CD14-positive monocyte (primary cell): Measurements from ENCODE around the gene AIRE. TPM values are rescaled to one million over a fixed set of nuclear protein-coding genes. Genes with fewer than 3 reads are reported as not detected.

Experiments
- DNase-seq, 3 donors: peaks; one replicate each; pipeline ENCODE4 v3.0.0-alpha.2; 2011 to 2022
- H2AFZ ChIP-seq: 2 replicates; pipeline ENCODE4 v1.6.0; 2012; ENCODE audit warnings: mild to moderate bottlenecking, low read depth, low read length, inconsistent platforms; ENCODE audit not compliant: insufficient read depth, poor library complexity, severe bottlenecking
- H3K27ac ChIP-seq, 2 donors: 1 replicate in 1 of 2; 2 replicates in 1 of 2; pipeline ENCODE4 v1.5.1; 2012 to 2013; ENCODE audit warnings: low read length in 2 of 2, control low read depth in 1 of 2, inconsistent platforms in 1 of 2, low read depth in 1 of 2, mild to moderate bottlenecking in 1 of 2
- H3K27me3 ChIP-seq, 2 donors: one replicate each; pipeline versions ENCODE4 v1.6.0 to v1.6.1; 2011 to 2013; ENCODE audit warnings: low read length in 2 of 2; ENCODE audit not compliant: control insufficient read depth in 2 of 2, insufficient read depth in 2 of 2
- H3K36me3 ChIP-seq, 2 donors: replicated peaks in 1 of 2; 1 replicate in 1 of 2; 2 replicates in 1 of 2; pipeline versions ENCODE4 v1.5.1 to v1.6.1; 2012 to 2013; ENCODE audit warnings: low read length in 2 of 2, control low read depth in 1 of 2, inconsistent platforms in 1 of 2, mild to moderate bottlenecking in 1 of 2; ENCODE audit not compliant: insufficient read depth in 2 of 2, control insufficient read depth in 1 of 2
- H3K4me1 ChIP-seq, 2 donors: 1 replicate in 1 of 2; 2 replicates in 1 of 2; pipeline versions ENCODE4 v1.5.1 to v1.6.1; 2012 to 2013; ENCODE audit warnings: low read length in 2 of 2, control low read depth in 1 of 2, inconsistent platforms in 1 of 2, mild to moderate bottlenecking in 1 of 2, moderate library complexity in 1 of 2; ENCODE audit not compliant: insufficient read depth in 2 of 2, control insufficient read depth in 1 of 2
- H3K4me2 ChIP-seq: replicated peaks from 2 replicates; pipeline ENCODE3; 2012; ENCODE audit warnings: low read length, moderate library complexity, mild to moderate bottlenecking; ENCODE audit not compliant: poor library complexity, severe bottlenecking; ENCODE audit errors: extremely low read depth
- H3K4me3 ChIP-seq, 3 experiments: fragments of 200-600 bp in 1 of 3; sonication (generic) in 1 of 3; replicated peaks in 1 of 3; 1 replicate in 2 of 3; 2 replicates in 1 of 3; pipeline ENCODE4 v1.5.1; 2011 to 2013; ENCODE audit warnings: low read length in 3 of 3, mild to moderate bottlenecking in 3 of 3, control low read depth in 2 of 3, low read depth in 2 of 3, inconsistent platforms in 1 of 3, moderate library complexity in 1 of 3
- H3K79me2 ChIP-seq: 2 replicates; pipeline ENCODE4 v1.6.0; 2012; ENCODE audit warnings: mild to moderate bottlenecking, control low read depth, inconsistent platforms, low read length, moderate library complexity; ENCODE audit not compliant: insufficient read depth
- H3K9ac ChIP-seq: 2 replicates; pipeline ENCODE4 v1.6.0; 2017; ENCODE audit warnings: low read length, mild to moderate bottlenecking; ENCODE audit not compliant: insufficient read depth, poor library complexity, severe bottlenecking
- H3K9me3 ChIP-seq, 2 donors: replicated peaks in 1 of 2; 1 replicate in 1 of 2; 2 replicates in 1 of 2; pipeline versions ENCODE4 v1.5.1 to v1.6.1; 2012 to 2013; ENCODE audit warnings: low read length in 2 of 2, control low read depth in 1 of 2; ENCODE audit not compliant: control insufficient read depth in 1 of 2, insufficient read depth in 1 of 2
- H4K20me1 ChIP-seq: 2 replicates; pipeline ENCODE4 v1.6.0; 2012; ENCODE audit warnings: mild to moderate bottlenecking, low read length, control low read depth, moderate library complexity; ENCODE audit not compliant: insufficient read depth
- H3K27ac Mint-ChIP-seq, 7 donors: one replicate each; pipeline ENCODE4 v1.8.0; 2020; ENCODE audit warnings: mild to moderate bottlenecking in 7 of 7, mixed read lengths in 7 of 7, moderate library complexity in 6 of 7, inconsistent platforms in 2 of 7
- H3K27me3 Mint-ChIP-seq, 3 donors: one replicate each; pipeline ENCODE4 v1.8.0; 2021 to 2022; ENCODE audit warnings: low read depth in 3 of 3, mild to moderate bottlenecking in 3 of 3, mixed read lengths in 3 of 3, moderate library complexity in 3 of 3, inconsistent platforms in 1 of 3
- H3K36me3 Mint-ChIP-seq, 2 donors: one replicate each; pipeline ENCODE4 v1.8.0; 2020; ENCODE audit warnings: mixed read lengths in 2 of 2, inconsistent platforms in 1 of 2, mild to moderate bottlenecking in 1 of 2
- H3K4me1 Mint-ChIP-seq: one replicate; pipeline ENCODE4 v1.8.0; 2020; ENCODE audit warnings: mild to moderate bottlenecking, mixed read lengths
- H3K4me3 Mint-ChIP-seq, 2 donors: one replicate each; pipeline ENCODE4 v1.8.0; 2020; ENCODE audit warnings: mild to moderate bottlenecking in 2 of 2, mixed read lengths in 2 of 2, moderate library complexity in 1 of 2
- H3K9me3 Mint-ChIP-seq, 7 donors: one replicate each; pipeline ENCODE4 v1.8.0; 2020 to 2022; ENCODE audit warnings: mixed read lengths in 7 of 7, mild to moderate bottlenecking in 6 of 7, moderate library complexity in 6 of 7, inconsistent platforms in 2 of 7
- WGBS: methylation state at CpG from one replicate; pipeline ENCODE4 v1.1.5; 2013; ENCODE audit warnings: missing lambda C conversion rate; ENCODE audit not compliant: insufficient coverage; 5-methylcytosine and 5-hydroxymethylcytosine counted together
- intact Hi-C, 2 donors: fragments of 100-400 bp; cut with micrococcal nuclease; formaldehyde crosslinking; loops; one replicate each; pipeline versions ENCODE4 v1.15.0 to v1.15.1; 2023
- polyA plus RNA-seq, 3 donors: library from polyadenylated mRNA; depleted of rRNA in 1 of 3; unstranded in 2 of 3; stranded (reverse) in 1 of 3; fragments of 300-500 nt in 2 of 3; fragments of >200 nt in 1 of 3; fragmentation: Illumina TruSeq in 2 of 3; gene quantifications; 1 replicate in 2 of 3; 2 replicates in 1 of 3; pipeline ENCODE4 v1.2.3, GENCODE V29; 2012 to 2021
- TF ChIP-seq, protein P1 (sequence below): fragments of 200-600 bp; IDR thresholded peaks from one replicate; pipeline ENCODE4 v1.8.0; 2022; ENCODE audit warnings: antibody characterized with exemption, mild to moderate bottlenecking

AIRE gene
- polyA plus RNA-seq, 3 donors: not detected

DNA sequence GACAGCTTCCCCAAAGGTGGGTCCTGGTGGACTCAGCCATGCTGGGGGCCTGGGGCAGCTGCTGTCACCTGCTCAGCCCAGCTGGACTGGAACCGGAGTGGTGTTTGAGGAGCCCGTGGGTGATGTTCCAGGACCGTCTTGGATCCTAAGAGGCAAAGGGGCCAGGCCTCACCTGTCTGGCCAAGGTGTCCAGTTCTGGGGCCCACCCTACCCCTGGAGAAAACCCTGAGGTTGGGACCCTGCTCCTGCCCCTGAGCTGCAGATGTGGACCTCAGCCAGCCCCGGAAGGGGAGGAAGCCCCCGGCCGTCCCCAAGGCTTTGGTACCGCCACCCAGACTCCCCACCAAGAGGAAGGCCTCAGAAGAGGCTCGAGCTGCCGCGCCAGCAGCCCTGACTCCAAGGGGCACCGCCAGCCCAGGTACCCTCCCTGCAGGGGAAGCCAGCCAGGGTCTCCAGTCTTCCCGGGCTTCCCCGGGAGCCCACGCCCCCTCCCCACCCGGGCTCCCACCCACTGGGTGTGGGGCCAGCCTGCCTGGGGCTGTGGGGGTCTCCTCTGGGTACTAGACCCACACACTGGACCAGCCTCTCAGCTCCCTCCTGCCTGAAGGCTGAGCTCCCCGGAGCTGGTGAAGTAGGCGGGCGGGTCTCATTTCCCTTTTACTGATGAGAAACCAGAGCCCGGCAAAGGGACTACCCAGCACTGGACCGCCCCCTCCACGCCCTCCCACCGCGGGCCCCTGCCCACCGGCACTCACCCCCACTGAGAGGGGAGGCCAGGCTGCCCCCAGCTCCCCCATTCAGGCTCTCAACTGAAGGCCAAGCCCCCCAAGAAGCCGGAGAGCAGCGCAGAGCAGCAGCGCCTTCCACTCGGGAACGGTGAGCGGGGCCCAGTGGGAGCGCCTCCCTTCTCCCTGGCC is 1.3 kb downstream of the AIRE start:
- Histone ChIP-seq H4K20me1 (no peaks in the 10 kb centered on the region), H3K79me2 (no peaks in the 10 kb centered on the region), H3K27ac (no peak overlapping the region), H3K9me3 (no peaks in the 10 kb centered on the region), H3K36me3 (no peaks in the 10 kb centered on the region), H2AFZ (no peak overlapping the region), H3K4me2 (no peak overlapping the region), H3K4me3 (no peak overlapping the region), H3K9ac (no peak overlapping the region), H3K27me3 (peaks cover 0 to 3% of the 10 kb centered on the region in 2 donors), H3K4me1 (no peaks in the 10 kb centered on the region)
- Mint-ChIP-seq H3K27ac (no peak overlapping the region), H3K4me3 (no peak overlapping the region), H3K4me1 (peaks cover 12% of the 10 kb centered on the region), H3K9me3 (peaks cover 0 to 6% (median 0%) of the 10 kb centered on the region in 7 donors), H3K27me3 (peaks cover 10 to 43% (median 11%) of the 10 kb centered on the region in 3 donors), H3K36me3 (no peaks in the 10 kb centered on the region)
- no peak for DNase-seq
- WGBS: 81% methylated on average over 31 of the region's 31 CpGs
- intact Hi-C loops: no loop called here
- TF ChIP-seq, protein P1, sequence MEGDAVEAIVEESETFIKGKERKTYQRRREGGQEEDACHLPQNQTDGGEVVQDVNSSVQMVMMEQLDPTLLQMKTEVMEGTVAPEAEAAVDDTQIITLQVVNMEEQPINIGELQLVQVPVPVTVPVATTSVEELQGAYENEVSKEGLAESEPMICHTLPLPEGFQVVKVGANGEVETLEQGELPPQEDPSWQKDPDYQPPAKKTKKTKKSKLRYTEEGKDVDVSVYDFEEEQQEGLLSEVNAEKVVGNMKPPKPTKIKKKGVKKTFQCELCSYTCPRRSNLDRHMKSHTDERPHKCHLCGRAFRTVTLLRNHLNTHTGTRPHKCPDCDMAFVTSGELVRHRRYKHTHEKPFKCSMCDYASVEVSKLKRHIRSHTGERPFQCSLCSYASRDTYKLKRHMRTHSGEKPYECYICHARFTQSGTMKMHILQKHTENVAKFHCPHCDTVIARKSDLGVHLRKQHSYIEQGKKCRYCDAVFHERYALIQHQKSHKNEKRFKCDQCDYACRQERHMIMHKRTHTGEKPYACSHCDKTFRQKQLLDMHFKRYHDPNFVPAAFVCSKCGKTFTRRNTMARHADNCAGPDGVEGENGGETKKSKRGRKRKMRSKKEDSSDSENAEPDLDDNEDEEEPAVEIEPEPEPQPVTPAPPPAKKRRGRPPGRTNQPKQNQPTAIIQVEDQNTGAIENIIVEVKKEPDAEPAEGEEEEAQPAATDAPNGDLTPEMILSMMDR: no peak

DNA sequence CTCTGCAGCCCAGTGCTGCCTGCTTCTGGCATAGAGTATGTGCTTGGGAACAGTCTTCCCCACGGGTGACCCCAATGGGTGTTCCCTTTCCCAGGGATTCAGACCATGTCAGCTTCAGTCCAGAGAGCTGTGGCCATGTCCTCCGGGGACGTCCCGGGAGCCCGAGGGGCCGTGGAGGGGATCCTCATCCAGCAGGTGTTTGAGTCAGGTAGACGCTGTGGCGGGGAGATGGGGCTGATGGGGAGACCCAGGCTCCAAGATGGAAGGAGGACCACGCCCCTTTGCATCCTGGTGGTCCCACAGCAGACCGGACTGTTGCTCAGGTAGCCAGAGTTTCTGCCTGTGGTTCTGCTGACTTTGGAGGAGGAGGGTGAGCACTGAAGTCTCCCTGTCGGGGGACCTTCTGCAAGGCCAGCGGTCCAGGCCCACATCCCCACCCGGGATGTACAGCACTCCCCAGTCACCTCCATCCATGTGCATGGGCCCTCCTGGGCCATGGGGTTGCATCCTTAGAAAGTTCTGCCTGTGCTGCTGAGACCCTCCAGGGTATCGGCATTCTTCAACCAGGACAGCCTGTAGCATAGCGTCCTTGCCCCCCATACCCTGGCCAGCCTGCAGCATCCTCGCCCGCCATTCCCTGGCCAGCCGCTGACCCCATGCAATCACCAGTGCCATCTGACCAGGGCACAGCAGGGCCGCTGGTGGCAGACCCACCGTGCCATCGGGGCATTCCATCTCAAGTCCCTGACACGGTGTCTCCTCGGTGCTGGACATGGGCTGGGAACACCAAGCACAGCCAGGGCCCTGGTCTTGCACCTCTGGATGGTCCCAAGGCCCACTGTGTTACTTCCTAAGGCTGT is 2.8 kb downstream of the AIRE start:
- no peaks in the 10 kb centered on the region for H3K9me3 ChIP-seq
- H3K9ac ChIP-seq: no peak overlapping the region
- peaks cover 0 to 6% (median 0%) of the 10 kb centered on the region in 7 donors for H3K9me3 Mint-ChIP-seq
- H3K27ac ChIP-seq: no peak overlapping the region
- no peak overlapping the region for H2AFZ ChIP-seq
- peaks cover 0 to 3% of the 10 kb centered on the region in 2 donors for H3K27me3 ChIP-seq
- H3K27me3 Mint-ChIP-seq: peaks cover 8 to 34% (median 11%) of the 10 kb centered on the region in 3 donors
- TF ChIP-seq, protein P1: no peak
- H3K4me3 ChIP-seq: no peak overlapping the region
- 95% methylated on average over 23 of the region's 23 CpGs for WGBS
- H4K20me1 ChIP-seq: no peaks in the 10 kb centered on the region
- peak overlapping the region in 1 of 7 donors; percentile 31 for H3K27ac Mint-ChIP-seq
- intact Hi-C loops: no loop called here
- H3K4me3 Mint-ChIP-seq: no peak overlapping the region
- H3K4me1 Mint-ChIP-seq: peaks cover 3% of the 10 kb centered on the region
- H3K4me2 ChIP-seq: no peak overlapping the region
- H3K36me3 ChIP-seq: no peaks in the 10 kb centered on the region
- no peak for DNase-seq
- H3K36me3 Mint-ChIP-seq: no peaks in the 10 kb centered on the region
- H3K79me2 ChIP-seq: no peaks in the 10 kb centered on the region
- no peaks in the 10 kb centered on the region for H3K4me1 ChIP-seq
